Measurements from ENCODE around the gene UBE2U. TPM values are rescaled to one million over a fixed set of nuclear protein-coding genes. Genes with fewer than 3 reads are reported as not detected.

UBE2U gene
- total and polyA plus RNA-seq, 8 donors: 0.14 to 0.81 (median 0.63) TPM; not detected in 4

DNA sequence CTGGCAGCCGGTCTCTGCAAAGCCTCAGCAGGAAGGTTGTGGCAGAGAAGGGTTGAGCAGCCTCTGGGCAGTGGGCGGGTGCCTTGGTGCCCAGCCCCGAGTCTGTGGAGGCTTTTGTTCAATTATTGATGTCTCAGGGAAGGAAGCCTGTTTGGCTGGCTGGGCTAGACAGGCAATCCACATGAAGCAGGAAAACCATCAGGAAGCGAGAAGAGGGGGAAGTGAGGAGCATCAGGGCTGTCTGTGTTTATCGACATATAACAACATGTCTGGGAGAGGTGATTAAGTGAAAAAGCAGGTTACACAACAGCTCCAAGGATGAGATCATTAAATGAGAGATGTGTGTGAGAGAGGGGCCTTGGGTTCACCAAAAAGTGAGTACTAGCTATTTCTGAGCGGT is 105.4 kb downstream of the UBE2U start:
- H3K27me3 ChIP-seq: no peaks in the 10 kb centered on the region
- TF ChIP-seq, protein P1, sequence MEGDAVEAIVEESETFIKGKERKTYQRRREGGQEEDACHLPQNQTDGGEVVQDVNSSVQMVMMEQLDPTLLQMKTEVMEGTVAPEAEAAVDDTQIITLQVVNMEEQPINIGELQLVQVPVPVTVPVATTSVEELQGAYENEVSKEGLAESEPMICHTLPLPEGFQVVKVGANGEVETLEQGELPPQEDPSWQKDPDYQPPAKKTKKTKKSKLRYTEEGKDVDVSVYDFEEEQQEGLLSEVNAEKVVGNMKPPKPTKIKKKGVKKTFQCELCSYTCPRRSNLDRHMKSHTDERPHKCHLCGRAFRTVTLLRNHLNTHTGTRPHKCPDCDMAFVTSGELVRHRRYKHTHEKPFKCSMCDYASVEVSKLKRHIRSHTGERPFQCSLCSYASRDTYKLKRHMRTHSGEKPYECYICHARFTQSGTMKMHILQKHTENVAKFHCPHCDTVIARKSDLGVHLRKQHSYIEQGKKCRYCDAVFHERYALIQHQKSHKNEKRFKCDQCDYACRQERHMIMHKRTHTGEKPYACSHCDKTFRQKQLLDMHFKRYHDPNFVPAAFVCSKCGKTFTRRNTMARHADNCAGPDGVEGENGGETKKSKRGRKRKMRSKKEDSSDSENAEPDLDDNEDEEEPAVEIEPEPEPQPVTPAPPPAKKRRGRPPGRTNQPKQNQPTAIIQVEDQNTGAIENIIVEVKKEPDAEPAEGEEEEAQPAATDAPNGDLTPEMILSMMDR (IDR thresholded peaks at IDR 0.05): no peak
- no peaks in the 10 kb centered on the region for H3K4me1 ChIP-seq
- no peaks in the 10 kb centered on the region for H3K36me3 ChIP-seq
- no peaks in the 10 kb centered on the region for H3K9me3 ChIP-seq
- ATAC-seq: peak in 2 of 4 donors; percentile 16 to 51
- H3K27ac ChIP-seq: no peak overlapping the region
- 61% methylated on average over 6 of the region's 6 CpGs for WGBS, 2 donors
- intact Hi-C loops (cut with DNase I): no loop called here
- no peak overlapping the region for H3K4me3 ChIP-seq
- no peak for FAIRE-seq
- no peak for DNase-seq

DNA sequence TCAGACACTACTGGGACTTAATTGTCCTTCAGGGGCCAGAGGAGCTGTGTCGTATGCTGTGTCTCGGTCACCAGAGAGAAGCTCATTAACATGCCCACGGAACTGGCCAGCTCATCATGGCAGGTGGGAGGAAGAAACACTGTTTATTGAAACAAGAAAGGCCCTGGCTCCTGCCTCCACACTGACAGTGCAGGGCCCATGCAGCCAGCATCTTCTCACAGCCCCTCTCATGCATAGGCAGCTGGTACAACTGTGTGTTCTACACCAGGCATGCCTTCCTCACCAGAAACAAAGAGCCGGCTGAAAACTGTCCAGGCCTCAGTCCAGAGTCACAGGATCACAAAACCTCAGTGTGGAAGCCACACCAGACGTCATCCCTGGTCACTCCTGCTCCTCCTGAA is 106.0 kb downstream of the UBE2U start:
- no peaks in the 10 kb centered on the region for H3K36me3 ChIP-seq
- intact Hi-C loops (cut with DNase I): no loop called here
- H3K27me3 ChIP-seq: no peaks in the 10 kb centered on the region
- no peaks in the 10 kb centered on the region for H3K4me1 ChIP-seq
- no peak overlapping the region for H3K27ac ChIP-seq
- H3K9me3 ChIP-seq: no peaks in the 10 kb centered on the region
- H3K4me3 ChIP-seq: no peak overlapping the region
- FAIRE-seq (no peak), DNase-seq (no peak), ATAC-seq (no peak)
- TF ChIP-seq, protein P1 (IDR thresholded peaks at IDR 0.05): no peak
- WGBS, 2 donors: 82 to 91% methylated on average over 5 of the region's 5 CpGs

DNA sequence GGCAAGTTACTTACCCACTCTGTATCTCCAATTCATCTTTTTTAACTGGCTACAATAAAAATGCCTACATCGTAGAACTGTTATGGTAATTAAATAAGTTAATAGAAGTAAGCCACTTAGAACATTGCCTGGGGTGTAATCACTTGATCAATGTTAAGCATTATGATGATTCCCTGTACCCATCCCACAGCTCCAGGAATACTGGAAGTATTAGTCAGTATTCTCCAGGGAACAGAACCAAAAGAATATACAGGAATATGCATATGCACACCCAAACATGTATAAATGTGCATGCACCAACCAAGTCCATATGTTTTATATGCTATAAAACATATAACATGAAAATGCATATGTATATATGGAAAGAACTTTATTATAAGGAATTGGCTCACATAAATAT is 107.3 kb downstream of the UBE2U start:
- FAIRE-seq (no peak), DNase-seq (no peak), ATAC-seq (no peak)
- H3K9me3 ChIP-seq: no peaks in the 10 kb centered on the region
- no peak overlapping the region for H3K27ac ChIP-seq
- intact Hi-C loops (cut with DNase I): no loop called here
- TF ChIP-seq, protein P1 (IDR thresholded peaks at IDR 0.05): no peak
- H3K27me3 ChIP-seq: no peaks in the 10 kb centered on the region
- H3K4me3 ChIP-seq: no peak overlapping the region
- H3K4me1 ChIP-seq: no peaks in the 10 kb centered on the region
- 79 to 89% methylated on average over 1 of the region's 1 CpG for WGBS, 2 donors
- no peaks in the 10 kb centered on the region for H3K36me3 ChIP-seq

DNA sequence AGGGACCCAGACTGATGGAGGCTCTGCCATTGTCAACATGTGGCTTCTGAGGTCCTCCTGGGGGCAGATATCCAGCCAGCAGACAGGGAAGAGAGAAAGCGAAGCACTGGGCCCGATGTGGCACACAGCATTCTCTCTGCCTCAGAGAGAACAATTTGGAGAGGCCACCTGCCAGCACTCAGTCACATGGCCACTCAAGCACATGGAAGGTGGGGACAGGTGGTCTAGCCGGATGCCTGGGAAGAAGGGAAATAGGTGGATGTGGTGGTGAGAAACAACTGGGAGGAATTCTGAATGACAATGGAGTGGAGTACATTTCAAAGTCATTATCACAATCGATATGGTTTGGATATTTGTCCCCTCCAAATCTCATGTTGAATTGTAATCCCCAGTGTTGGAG is 109.0 kb downstream of the UBE2U start:
- intact Hi-C loops (cut with DNase I): no loop called here
- H3K27me3 ChIP-seq: no peaks in the 10 kb centered on the region
- H3K4me3 ChIP-seq: no peak overlapping the region
- FAIRE-seq (no peak), DNase-seq (no peak), ATAC-seq (no peak)
- no peaks in the 10 kb centered on the region for H3K36me3 ChIP-seq
- H3K9me3 ChIP-seq: no peaks in the 10 kb centered on the region
- H3K4me1 ChIP-seq: no peaks in the 10 kb centered on the region
- TF ChIP-seq, protein P1 (IDR thresholded peaks at IDR 0.05): no peak
- no peak overlapping the region for H3K27ac ChIP-seq
- 85 to 97% methylated on average over 4 of the region's 4 CpGs for WGBS, 2 donors

DNA sequence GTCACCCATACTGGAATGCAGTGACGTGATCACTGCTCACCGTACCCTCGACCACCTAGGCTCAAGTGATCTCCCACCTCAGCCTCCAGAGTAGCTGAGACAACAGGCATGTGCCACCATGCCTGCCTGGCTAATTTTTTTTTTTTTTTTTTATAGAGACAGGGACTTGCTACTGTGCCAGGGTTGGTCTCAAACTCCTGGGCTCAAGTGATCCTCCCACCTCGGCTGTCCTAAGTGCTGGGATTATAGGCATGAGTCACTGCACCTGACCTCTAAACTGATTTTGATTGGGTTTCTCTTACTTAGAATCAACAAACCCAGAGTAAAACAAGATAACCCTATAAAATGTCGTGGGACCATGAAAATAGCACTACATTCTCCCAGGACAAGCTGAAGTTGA is 112.0 kb downstream of the UBE2U start:
- FAIRE-seq: no peak
- WGBS, 2 donors: 61 to 66% methylated on average over 5 of the region's 5 CpGs

More for the DNA sequence above, 112.0 kb downstream of the UBE2U start:
- no peaks in the 10 kb centered on the region for H3K9me3 ChIP-seq
- H3K4me3 ChIP-seq: no peak overlapping the region
- intact Hi-C loops (cut with DNase I): no loop called here
- TF ChIP-seq, protein P1 (IDR thresholded peaks at IDR 0.05): no peak
- ATAC-seq (no peak), DNase-seq (no peak)
- H3K27me3 ChIP-seq: no peaks in the 10 kb centered on the region
- H3K27ac ChIP-seq: no peak overlapping the region
- no peaks in the 10 kb centered on the region for H3K4me1 ChIP-seq
- H3K36me3 ChIP-seq: no peaks in the 10 kb centered on the region
